Ovary (tissue), 3 donors: ENCODE results near the gene FBXW7.

Experiments
- CTCF ChIP-seq, 3 donors: fragments of 450-650 bp in 2 of 3; fragments of 200-600 bp in 1 of 3; IDR thresholded peaks; one replicate each; pipeline versions ENCODE4 v1.5.1 to v1.8.0; 2016 to 2022; ENCODE audit warnings: antibody characterized with exemption in 3 of 3, mild to moderate bottlenecking in 1 of 3
- EP300 ChIP-seq: sonication (generic); formaldehyde crosslinking; IDR thresholded peaks from one replicate; pipeline ENCODE4 v1.6.1; 2017; ENCODE audit warnings: antibody characterized with exemption
- donor health status: DM: no; HTN: no; CAD: no.

DNA sequence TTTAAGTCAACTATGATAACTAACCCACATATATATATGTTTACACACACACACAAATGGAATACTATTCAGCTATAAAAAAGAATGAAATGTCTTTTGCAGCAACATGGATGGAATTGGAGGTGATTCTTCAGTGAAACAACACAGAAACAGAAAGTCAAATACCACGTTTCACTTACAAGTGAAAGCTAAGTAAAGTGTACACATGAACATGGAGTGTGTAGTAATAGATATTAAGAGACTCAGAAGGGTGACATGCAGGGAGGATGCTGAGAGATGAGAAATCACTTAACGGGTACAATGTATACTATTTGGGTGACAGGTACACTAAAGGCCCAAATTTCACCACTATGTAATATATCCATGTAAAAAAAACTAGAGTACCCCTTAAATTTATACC lies 146.5 kb downstream of the FBXW7 start:
- TF ChIP-seq CTCF (IDR thresholded peaks at IDR 0.05), result no peak
- TF ChIP-seq EP300, result no peak
